GM21528 (cell line): ENCODE measurements around the gene ARAF.

ENCODE experiments used
- ATAC-seq: cut with Tn5 transposase; IDR thresholded peaks from one replicate; pipeline ENCODE4 v1.9.1; 2021; ENCODE audit warnings: mild to moderate bottlenecking, moderate library complexity; ENCODE audit not compliant: unreplicated experiment, low FRiP score

ARAF gene

DNA sequence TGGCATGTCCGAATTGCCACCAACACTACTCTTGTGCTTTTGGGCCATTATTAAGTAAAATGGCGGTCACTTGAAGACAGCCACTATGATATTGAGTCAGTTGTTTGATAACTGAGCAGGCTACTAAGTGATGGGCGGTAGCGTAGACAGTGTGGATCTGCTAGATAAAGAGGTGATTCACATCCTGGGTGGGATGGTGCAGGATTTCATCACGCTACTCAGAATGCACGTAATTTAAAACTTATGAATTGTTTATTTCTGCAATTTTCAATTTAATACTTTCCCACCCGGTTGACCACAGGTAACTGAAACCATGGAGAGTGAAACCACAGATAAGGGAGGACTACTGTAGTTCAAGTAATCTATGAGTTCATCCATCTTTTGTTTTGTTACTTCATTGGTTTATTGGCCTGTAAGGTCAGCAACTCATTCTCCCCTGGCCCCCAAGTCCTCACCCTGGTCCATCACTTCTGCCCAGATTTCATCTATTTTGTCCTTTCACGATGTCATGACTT is 2.9 kb downstream of the ARAF start:
- ATAC-seq: no peak

DNA sequence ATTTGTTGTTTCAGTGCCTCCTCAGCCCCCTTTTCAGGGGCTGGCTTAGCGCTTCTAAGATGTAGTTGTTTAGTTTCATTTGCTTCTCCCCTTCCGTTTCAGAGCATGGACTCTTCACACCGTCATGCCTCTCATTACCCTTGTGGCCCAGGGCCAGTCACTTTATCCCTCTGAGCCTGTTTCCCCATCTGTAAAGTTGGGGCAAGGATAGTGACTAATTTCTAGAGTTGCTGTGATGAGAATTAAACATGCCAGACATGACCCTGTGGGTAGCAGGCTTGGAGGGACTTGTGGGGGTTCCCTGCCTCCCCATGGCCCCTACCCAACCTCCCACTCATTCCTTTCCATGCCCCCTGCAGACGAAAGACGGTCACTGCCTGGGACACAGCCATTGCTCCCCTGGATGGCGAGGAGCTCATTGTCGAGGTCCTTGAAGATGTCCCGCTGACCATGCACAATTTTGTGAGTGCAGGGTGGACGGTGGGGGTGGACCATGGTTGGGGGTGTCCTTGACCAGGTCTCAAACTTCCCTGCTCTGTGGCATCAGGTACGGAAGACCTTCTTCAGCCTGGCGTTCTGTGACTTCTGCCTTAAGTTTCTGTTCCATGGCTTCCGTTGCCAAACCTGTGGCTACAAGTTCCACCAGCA is 3.6 kb downstream of the ARAF start:
- no peak for ATAC-seq

DNA sequence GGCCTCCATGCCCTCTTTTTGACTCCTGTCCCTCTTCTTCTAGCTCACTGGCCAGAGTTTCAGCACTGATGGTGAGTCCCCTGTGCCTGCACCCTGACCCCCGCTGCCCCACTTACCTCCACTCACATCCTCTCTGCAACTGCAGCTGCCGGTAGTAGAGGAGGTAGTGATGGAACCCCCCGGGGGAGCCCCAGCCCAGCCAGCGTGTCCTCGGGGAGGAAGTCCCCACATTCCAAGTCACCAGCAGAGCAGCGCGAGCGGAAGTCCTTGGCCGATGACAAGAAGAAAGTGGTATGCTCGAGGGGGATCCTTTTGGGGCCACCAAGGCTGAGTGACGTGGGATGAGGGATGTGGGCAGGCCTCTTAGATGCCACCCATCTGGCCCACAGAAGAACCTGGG is 5.8 kb downstream of the ARAF start:
- ATAC-seq: no peak

DNA sequence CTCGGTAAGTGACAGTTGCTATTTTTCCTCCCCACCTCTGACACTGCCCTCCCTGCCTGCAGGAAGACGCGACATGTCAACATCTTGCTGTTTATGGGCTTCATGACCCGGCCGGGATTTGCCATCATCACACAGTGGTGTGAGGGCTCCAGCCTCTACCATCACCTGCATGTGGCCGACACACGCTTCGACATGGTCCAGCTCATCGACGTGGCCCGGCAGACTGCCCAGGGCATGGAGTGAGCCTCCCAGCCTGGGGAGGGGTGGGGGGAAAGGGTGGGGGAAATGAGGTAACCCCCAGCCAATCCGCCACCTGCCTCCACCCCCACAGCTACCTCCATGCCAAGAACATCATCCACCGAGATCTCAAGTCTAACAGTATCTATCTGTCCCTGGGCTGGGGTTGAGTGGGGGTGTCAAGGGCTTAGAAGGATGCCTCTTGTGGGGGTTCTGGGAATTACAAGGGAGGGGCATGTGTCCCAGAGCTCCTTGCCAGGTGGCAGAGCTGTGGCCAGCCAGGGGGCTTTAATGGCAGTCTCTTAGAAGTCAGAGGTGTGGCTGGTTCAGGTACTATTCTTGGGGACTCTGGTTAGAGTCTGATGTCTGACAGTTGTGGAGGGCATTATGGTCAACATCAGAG is 7.8 kb downstream of the ARAF start:
- no peak for ATAC-seq

DNA sequence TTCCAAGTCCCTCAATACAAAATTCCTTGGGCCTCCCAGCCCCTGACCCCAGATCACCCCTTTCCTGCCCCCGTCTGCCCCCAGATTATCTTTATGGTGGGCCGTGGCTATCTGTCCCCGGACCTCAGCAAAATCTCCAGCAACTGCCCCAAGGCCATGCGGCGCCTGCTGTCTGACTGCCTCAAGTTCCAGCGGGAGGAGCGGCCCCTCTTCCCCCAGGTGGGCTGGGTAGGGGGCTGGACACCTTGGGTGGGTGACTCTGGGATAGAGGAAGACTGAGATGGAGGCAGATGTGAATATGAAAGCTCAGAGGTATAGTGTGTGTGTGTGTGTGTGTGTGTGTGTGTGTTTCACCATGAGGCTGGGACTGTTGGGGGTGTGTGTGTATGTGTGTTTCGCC is 9.8 kb downstream of the ARAF start:
- ATAC-seq: no peak

DNA sequence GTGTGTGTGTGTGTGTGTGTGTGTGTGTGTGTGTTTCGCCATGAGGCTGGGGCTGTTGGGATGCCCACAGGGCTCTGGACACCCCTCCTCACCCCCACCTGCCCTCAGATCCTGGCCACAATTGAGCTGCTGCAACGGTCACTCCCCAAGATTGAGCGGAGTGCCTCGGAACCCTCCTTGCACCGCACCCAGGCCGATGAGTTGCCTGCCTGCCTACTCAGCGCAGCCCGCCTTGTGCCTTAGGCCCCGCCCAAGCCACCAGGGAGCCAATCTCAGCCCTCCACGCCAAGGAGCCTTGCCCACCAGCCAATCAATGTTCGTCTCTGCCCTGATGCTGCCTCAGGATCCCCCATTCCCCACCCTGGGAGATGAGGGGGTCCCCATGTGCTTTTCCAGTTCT is 10.2 kb downstream of the ARAF start:
- ATAC-seq: no peak

DNA sequence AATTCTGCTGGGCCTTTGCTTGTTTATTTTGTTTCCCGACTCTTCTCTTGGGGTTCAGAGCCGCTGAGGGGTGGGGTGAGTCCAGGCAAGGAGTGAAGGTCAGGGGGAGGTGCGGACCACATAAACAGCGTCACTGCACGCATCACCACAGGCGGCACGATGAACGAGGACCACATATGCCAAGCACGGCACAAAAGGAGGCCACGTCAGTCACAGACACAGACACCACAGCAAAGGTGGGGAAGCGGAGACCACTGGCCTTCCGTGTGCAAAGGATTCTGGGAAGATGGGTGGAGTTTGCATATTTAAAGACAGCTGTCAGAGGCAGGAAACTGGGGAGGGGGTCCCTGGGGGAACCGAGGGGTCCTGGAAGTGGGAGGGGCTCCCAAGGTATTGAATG is 10.9 kb downstream of the ARAF start:
- ATAC-seq: no peak

DNA sequence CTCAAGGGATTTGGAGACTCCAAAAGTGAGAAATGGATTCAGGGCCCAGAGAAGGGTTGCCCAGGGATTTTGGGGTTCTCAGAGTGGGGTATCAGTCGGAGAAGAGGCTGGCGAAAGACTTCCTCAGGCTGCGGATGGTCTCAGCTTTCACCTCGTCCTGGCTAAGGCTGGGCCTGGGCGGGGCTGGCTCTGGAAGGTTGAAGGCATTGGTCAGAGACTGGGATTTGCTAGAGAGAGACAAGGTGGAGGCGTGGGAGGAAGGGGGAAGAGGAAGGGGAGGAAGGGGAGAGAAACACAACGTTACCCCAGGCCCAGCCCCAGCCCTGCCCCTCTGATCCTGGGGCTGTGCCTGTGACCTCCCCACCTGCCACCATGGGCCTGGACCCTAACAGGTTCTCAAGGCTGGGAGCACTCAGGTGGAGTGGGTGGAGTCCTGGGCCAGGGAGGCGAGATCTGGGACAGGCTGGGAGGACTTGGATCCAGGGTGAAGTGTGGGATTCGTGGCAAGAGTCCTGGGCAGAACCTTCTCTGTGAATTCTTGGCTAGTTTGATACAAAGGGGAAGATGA is 11.9 kb downstream of the ARAF start:
- no peak for ATAC-seq

DNA sequence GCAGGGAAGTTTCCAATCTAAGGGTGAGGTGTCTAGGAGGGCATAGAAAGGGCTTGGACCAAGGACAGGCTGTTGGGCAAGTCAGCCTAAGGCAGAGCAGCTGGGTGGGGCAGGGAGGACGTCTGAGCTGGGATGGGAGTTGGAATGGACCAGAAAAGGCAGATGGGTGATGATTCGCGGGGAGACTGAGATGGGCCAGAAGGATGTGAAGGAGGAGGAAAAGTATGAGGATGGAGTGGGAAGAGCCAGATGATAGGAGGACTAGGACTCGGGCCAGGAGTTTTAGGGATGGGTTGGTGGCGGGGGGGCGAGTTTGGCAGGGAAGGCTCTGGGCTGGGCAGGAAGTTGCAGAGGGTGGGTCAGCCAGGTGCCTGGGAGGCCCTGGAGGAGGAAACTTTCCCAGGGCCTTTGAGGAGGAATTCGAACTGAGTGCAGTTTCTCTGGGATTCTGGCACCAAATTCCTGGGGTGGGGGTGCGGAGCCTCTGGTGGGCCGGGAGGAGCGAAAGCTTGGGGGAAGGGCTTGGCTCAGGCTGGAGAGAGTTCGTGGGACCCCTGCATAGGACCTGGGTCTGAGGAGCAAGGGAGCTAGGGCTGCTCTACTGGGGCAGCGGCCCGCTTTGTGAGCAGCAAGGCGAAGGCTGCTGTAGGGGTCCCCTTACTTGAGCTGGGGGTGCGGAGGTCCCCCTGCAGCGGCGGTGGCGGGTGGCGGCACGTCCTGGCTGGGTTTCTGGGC is 12.5 kb downstream of the ARAF start:
- ATAC-seq: no peak

DNA sequence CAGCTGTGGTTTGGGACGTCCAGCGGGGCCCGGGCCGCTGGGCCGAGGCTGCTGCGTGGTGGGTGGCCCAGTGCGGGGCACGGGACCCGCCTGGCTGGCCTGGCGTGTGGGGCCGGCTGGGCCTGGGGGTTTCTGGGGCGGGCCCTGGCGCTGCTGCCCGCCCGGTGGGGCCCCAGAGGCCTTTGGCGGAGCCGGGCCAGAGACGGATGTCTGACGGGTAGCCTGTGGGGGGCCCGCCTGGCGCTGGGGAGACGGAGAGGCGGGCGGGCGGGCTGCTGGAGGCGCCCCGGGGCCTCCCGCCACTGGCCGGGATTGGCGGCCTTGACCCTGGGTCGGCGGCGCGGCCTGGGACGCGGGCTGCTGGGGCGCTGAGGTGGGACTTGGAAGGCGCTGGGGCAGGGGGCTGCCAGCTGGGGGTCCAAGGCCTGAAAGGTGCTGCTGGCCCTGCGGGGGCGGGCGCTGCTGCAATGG is 13.1 kb downstream of the ARAF start:
- ATAC-seq: no peak

DNA sequence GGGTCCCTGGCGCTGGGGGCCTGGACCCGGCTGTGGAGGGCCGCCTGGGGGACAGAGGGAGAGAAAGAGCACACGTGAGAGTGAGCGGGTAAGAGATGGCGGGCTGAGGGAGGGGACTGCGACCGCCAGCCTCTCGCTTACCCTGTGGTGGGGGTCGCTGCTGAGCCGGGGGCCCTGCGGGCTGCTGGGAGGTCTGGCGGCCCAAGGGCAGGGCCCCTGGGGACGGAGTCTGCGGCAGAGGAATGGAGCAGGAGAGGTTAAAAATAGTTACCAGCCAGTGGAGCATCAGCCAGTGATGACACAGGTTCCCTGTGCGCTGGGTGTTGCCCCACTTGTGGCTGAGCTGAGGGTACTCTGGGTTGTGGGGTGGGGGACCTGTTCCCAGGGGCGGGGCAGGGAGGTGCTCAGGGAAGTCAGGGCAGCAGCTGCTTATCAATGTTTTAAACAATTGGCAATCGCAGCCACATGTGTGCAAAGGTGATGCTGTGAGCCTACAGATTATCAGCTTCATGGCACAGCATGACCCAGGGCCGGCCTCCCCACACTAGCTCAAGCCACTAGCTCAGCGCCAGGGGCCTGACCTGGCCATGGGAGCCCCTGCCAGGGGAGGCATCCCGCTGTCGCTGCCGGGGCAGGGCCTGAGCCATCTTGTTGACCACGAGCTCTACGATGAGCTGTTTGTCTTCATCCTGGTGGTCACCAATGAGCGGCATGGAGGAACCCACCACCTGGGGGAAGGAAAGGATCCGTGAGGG is 13.7 kb downstream of the ARAF start:
- no peak for ATAC-seq

DNA sequence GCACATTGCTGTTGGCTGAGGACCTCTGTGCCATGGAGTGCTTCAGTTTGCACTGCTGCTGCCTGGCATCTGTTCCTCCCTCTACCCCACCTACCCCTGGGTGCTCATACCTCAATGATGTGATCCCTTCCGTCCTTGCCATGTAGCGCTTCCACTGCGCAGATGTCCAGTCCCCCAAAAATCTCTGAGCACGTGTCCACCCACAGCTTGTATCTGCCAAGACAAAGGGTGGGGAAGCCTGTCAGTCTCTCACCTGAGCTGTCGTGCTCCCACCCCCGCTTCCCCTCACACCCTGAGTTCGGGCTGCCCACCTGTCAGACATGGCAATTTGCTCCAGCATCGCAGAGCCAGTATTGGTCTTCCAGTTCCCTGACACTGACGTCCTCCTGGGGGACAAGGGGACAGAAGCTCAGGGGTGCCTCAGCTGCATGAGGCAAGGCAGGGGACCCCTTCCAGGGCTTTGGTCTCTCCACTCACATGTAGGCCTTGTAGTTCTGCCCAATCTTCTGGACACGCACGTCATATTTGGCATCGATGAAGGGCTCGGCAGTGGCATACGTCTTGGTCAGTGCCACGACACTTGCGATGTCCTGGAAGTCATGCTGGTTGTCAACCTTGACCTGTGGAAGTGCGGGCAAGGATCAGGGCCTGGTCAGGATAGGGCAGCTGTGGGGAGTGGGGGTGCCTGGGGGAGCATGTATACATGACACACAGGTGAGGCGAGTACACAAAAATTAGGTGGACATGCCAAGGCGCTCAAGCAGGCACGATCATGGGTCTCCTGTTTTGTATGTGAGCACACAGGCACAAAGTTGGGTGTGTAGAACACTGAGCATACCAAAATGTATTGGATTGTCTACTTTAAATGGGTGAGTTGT is 15.3 kb downstream of the ARAF start:
- ATAC-seq: no peak

DNA sequence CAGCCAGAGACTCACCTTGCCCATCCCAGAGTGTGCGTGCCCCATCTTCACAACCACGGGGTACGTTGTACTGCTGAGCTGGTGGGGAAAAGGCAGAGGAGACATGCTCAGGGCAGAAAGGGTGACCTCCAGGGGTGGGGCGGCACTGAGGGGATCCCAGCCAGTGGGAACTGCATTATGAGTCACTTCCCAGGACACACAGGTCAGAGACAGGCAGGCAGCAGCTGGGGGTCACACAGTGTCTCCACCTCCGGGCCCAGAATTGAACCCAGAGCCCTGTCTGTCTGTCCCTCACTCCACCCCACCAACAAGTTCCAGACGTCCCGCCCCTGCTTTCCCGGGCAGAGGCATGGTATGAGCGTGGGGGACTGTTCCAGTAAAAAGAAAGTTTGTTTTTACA is 16.4 kb downstream of the ARAF start:
- ATAC-seq: no peak

DNA sequence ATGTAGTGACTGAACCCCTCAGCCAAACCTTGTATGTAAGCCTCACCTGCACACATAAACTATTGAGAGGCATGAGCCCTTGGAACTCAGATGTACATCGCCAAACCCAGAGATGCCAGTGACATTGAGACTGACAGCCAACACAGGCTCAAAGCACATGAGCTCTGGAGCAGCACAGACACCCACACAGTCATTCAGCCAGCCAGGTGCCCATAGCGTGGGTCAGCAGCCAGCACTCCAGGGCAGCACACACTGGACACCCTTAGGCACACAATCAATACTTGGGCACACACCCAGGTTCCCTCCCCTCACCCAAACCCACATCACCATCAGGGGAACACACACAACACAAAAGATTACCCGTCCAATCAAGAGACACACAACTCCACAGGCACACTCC is 16.9 kb downstream of the ARAF start:
- ATAC-seq: no peak

DNA sequence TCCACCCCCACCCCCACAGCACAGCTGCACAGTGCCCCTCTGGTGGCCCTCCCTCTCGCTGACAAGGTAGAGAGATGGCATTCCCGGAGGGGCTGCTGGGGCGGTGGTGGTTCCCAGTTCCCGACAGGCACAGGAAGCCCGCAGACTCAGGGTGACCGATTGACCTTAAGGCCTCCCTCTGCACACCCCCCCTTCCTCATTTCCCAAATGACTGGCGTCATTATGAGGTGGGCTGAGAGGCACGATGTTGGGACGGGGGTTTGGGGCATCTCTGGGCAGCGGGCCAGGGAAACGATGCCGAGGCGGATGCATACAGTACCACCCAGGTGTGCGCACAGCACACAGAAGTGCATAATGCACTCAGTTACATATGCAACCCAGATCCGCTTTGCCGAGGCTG is 17.7 kb downstream of the ARAF start:
- no peak for ATAC-seq

DNA sequence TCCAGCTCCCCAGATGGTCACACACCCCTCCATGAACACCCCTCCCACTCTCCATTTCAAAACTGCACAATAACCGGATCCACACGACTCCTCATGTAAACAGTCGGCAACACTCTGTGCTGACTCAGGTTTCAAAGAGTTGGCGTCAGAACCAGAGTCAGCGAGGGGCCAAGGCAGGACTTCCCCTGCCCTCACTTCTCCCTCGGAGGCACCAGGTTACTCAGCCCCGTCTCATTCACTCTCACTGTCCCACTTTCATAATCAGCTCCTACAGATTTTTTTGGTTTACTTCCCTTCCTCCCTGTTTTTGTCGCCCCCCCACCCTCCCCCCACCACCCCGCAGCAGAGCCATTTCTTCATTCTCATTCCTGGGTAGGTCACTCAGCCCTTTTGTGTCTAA is 18.5 kb downstream of the ARAF start:
- ATAC-seq: no peak

DNA sequence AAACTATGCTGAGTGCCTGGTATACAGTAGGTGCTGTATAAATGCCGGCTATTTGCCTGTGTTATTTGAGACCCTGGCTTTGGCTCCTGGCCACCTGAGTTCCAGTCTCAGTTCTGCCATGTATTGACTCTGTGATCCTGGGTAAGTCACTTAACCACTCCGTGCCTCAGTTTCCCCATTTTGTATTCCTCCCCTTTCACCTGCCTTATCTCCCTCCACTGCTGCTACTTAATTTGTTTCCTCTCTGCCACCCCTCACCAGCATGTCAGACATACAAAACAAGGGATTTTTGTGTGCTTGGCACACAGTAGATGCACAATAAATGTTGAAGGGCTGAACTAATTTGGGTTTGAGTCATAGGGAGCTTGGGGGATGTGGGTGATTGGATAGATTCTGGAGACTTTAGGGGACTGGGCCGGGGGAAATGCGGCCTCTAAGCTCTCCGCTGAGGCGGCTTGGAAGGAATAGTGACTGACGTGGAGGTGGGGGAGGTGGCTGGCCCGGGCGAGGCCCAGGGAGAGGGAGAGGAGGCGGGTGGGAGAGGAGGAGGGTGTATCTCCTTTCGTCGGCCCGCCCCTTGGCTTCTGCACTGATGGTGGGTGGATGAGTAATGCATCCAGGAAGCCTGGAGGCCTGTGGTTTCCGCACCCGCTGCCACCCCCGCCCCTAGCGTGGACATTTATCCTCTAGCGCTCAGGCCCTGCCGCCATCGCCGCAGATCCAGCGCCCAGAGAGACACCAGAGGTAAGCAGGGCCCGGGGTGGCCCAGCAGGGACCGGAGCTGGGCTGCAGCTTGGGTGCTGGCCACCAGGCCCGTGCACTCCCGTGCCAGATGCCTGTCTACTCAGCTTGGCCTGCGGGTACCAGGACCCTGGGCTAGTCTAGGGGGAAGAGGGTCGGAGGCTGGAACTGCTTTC is 21.0 kb downstream of the ARAF start, which contains the start of gene TIMP1:
Gene TIMP1 (plus strand): TSS at position 706 of the 917 bp plus-strand sequence. CDS start 980 bp downstream, outside the sequence.
- peak; percentile 90 for ATAC-seq

DNA sequence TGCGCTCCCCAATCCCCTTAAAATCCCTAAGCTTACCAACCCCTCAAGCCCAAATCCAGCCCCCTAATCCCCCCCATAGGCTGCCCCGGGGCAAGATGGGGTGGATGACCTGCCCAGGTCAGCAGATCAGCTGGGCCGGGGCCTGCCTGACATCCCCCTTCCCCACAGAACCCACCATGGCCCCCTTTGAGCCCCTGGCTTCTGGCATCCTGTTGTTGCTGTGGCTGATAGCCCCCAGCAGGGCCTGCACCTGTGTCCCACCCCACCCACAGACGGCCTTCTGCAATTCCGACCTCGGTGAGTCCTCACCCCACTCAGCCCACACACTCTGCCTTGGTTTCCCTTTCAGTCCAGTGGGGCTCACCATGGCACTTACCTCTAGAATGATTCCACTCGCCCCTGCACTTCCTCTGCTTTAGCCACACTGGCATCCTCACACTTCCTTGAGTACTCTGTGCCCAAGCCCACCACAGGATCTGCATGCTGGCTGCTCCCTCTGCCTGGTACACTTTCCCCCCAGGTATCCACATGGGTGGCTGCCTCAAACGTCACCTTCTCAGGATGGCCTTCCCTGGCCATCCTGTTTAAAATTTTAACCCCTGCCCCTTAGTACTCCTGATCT is 22.3 kb downstream of the ARAF start:
- no peak for ATAC-seq
